Neuron (in vitro differentiated cells): ENCODE data around the gene ZNF892.

Source experiments
- H2AFZ ChIP-seq: one replicate; pipeline ENCODE4 v1.6.1; 2013; ENCODE audit warnings: low read depth, mild to moderate bottlenecking, inconsistent platforms, low read length, moderate library complexity
- H3K27me3 ChIP-seq: one replicate; pipeline ENCODE4 v1.6.1; 2013; ENCODE audit warnings: low read length; ENCODE audit not compliant: insufficient read depth
- H3K36me3 ChIP-seq: one replicate; pipeline ENCODE4 v1.6.1; 2013; ENCODE audit warnings: low read length; ENCODE audit not compliant: insufficient read depth
- H3K4me1 ChIP-seq: one replicate; pipeline ENCODE4 v1.6.1; 2013; ENCODE audit warnings: low read length; ENCODE audit not compliant: insufficient read depth
- H3K4me3 ChIP-seq: 2 replicates; pipeline ENCODE4 v1.5.1; 2013; ENCODE audit warnings: mild to moderate bottlenecking, low read length, moderate library complexity
- H3K9me3 ChIP-seq: one replicate; pipeline ENCODE4 v1.6.1; 2013; ENCODE audit warnings: low read length

ZNF892 gene

GRCh38 chr2:95207111-95207961, at the start of gene ZNF892:
TSS of gene ZNF892 (plus strand) at chr2:95207521. CDS start at chr2:95207816, 295 bp downstream.
- H3K9me3 ChIP-seq: peaks cover 35% of the 10 kb centered on the region

DNA sequence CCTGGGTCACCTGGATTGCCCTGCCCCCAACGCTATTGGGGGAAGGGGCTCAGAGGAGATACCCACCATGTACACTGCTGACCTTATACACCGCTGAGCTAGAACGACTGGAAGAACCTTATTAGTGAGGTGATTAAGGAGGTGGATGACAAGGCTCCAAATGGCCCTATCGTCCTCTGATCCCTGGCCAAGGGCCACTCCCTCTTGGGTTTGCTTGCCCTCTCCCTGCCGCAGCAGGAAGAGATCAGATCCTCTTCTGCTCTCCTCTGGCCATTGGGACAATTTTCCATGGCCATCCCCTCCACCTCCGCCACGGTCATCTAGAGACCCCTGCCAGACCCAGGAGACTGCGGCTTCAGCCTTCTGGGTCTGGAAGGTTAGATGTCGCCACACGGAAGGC, 48.9 kb upstream of the ZNF892 start:
- Histone ChIP-seq H3K36me3 (no peaks in the 10 kb centered on the region), H3K4me1 (no peaks in the 10 kb centered on the region), H3K9me3 (peaks cover 47% of the 10 kb centered on the region), H2AFZ (no peak overlapping the region), H3K27me3 (no peaks in the 10 kb centered on the region), H3K4me3 (peak overlapping the region; percentile 59)

More at GRCh38 chr2:95207111-95207961, at the start of gene ZNF892:
- peaks cover 4% of the 10 kb centered on the region for H3K4me1 ChIP-seq
- no peaks in the 10 kb centered on the region for H3K27me3 ChIP-seq
- peaks cover 33% of the 10 kb centered on the region for H3K36me3 ChIP-seq
- peak within 1 kb of the TSS; percentile 81 for H3K4me3 ChIP-seq
- H2AFZ ChIP-seq: peak within 1 kb of the TSS; percentile 95

- peak overlapping the region; percentile 59 for H2AFZ ChIP-seq
- peaks cover 47% of the 10 kb centered on the region for H3K9me3 ChIP-seq
- H3K36me3 ChIP-seq: no peaks in the 10 kb centered on the region
- no peaks in the 10 kb centered on the region for H3K4me1 ChIP-seq
- H3K4me3 ChIP-seq: peak overlapping the region; percentile 59
- no peaks in the 10 kb centered on the region for H3K27me3 ChIP-seq
Measured at GRCh38 chr2:95158891-95159619, 48.3 kb upstream of the ZNF892 start.

GRCh38 chr2:95159690-95160449, 47.5 kb upstream of the ZNF892 start, which contains the start of gene ZNF514:
TSS of gene ZNF514 (minus strand) at chr2:95159848. CDS start at chr2:95153253, 6,595 bp downstream.
- Histone ChIP-seq H2AFZ (peak within 1 kb of the TSS; percentile 59), H3K9me3 (peaks cover 43% of the 10 kb centered on the region), H3K4me3 (peak within 1 kb of the TSS; percentile 59), H3K36me3 (no peaks in the 10 kb centered on the region), H3K27me3 (no peaks in the 10 kb centered on the region), H3K4me1 (peaks cover 5% of the 10 kb centered on the region)

- Histone ChIP-seq H3K27me3 (no peaks in the 10 kb centered on the region), H2AFZ (peak overlapping the region; percentile 74), H3K4me1 (peaks cover 10% of the 10 kb centered on the region), H3K36me3 (no peaks in the 10 kb centered on the region), H3K9me3 (peaks cover 14% of the 10 kb centered on the region), H3K4me3 (peak overlapping the region; percentile 66)
Measured at GRCh38 chr2:95165030-95165370, 42.3 kb upstream of the ZNF892 start.

DNA sequence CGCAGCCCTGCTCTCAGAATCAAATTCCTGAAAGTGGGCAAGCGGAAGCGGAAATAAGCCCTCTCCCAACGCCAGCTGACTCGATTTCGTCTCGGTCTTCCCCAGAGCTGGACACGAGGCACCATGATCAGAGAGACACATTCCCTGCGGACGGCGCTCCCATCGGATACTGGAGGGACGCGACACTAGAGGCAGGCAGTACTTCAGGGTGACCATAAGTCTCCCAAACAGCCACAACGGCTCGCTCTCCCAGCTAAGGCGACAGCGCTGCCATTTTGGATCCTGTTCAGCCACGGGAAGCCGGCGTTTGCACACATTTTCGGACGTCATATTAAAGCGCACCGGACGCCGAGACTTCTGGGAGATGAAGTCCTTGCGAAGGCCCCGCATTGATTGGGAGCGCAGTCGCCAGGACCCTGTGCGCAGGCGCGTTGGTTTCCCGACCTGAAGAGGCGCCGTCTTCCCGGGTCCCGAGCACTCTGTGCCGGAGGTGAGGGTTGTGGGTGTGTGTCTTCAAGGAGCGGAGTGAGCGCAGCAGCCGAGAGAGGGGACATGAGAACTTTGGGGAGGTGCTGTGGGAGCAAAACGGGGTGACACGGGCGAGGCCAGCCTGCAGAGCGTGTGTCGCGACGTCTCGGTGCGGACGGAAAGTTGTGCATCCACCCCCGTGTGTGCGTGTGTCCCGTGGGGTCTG, 41.8 kb upstream of the ZNF892 start, which contains the start of gene ZNF2:
Gene ZNF2 (plus strand): TSS at position 439 of the 694 bp plus-strand sequence. CDS start 10,418 bp downstream, outside the sequence.
- peak within 1 kb of the TSS; percentile 66 for H3K4me3 ChIP-seq
- peaks cover 10% of the 10 kb centered on the region for H3K9me3 ChIP-seq
- H2AFZ ChIP-seq: peak within 1 kb of the TSS; percentile 74
- peaks cover 10% of the 10 kb centered on the region for H3K4me1 ChIP-seq
- no peaks in the 10 kb centered on the region for H3K27me3 ChIP-seq
- H3K36me3 ChIP-seq: no peaks in the 10 kb centered on the region

DNA sequence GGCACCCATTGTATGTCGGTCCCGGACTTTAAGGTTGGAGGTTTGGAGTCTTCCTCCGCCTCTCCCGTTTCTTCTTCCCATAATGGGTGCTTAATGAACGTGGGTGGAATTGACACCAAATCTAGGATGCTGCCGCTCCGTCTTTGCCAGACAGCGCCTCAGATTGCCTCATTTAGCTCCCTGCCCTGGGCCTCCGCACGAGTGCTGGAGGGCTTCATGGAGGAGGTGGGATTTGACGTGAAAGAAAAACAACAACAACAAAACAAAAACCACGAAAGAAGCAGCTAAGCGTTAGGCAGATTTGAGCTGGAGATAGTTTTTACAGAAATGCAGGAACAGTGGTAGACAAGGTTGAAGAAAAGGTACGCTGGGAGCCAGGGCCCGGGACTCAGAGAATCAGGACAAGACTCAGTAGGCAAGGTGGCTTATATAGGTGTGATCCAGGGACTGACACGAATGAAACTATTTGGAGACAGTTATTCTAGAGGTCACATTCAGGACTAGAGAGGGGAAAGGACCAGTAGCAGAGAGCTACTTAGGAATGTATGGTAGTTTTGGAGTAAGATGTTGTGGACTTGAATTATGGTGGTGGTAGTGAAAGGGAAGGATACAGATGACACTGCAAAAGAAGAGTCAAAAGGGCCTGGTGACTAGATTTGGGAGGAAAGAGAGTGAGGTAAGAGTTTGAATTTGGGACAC, 41.1 kb upstream of the ZNF892 start:
- Histone ChIP-seq H3K9me3 (peaks cover 8% of the 10 kb centered on the region), H3K4me3 (peak overlapping the region; percentile 66), H3K36me3 (no peaks in the 10 kb centered on the region), H3K27me3 (no peaks in the 10 kb centered on the region), H2AFZ (peak overlapping the region; percentile 74), H3K4me1 (peaks cover 10% of the 10 kb centered on the region)

DNA sequence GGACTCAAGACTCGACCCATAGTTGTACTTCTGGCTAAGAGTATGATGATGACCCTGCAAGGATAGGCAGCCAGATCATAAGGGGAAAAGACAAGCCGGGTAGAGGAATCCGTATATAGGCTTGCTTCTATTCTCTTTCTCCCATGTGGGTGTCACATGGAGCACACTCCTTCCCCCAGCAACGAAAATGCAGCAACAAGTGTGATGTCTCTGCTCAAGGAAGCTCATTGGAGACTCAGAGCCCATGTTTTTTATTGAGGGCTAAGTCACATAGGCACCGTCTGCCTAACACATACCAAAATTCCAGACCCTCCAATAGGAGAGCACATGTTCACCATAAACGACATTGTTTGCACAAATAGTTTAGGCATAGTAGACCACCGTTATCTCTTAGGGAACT, 35.4 kb upstream of the ZNF892 start:
- H3K4me3 ChIP-seq: no peak overlapping the region
- H3K4me1 ChIP-seq: no peaks in the 10 kb centered on the region
- no peaks in the 10 kb centered on the region for H3K27me3 ChIP-seq
- H3K9me3 ChIP-seq: peaks cover 3% of the 10 kb centered on the region
- no peaks in the 10 kb centered on the region for H3K36me3 ChIP-seq
- no peak overlapping the region for H2AFZ ChIP-seq

DNA sequence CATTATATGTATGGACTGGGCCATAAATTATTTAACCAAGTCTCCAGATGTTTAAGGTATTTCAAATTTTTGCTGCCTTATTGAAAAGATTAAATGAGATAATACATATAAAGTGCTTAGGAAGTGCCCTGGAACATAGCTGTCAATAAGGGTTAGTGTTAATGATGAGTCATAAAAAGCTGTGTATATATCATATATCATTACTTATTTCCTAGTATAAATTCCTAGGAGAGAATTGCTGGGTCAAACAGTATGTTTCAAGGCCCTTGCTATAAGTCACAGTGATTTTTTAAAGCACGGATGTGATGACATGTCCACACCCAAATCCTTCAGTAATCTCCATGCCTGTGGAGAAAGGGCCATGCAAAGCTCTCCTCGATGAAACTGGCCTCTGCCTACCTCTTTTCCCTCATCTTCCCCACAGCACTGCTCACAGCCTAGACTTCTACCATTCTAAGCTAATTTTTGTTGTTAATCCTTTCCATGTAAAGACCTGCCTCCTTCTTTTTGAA, 33.2 kb upstream of the ZNF892 start:
- peaks cover 4% of the 10 kb centered on the region for H3K36me3 ChIP-seq
- H3K9me3 ChIP-seq: peaks cover 3% of the 10 kb centered on the region
- H3K4me1 ChIP-seq: no peaks in the 10 kb centered on the region
- no peak overlapping the region for H2AFZ ChIP-seq
- H3K27me3 ChIP-seq: no peaks in the 10 kb centered on the region
- H3K4me3 ChIP-seq: no peak overlapping the region

GRCh38 chr2:95179451-95179850, 27.9 kb upstream of the ZNF892 start:
- no peaks in the 10 kb centered on the region for H3K4me1 ChIP-seq
- peaks cover 42% of the 10 kb centered on the region for H3K36me3 ChIP-seq
- H3K27me3 ChIP-seq: no peaks in the 10 kb centered on the region
- H2AFZ ChIP-seq: no peak overlapping the region
- H3K4me3 ChIP-seq: no peak overlapping the region
- peaks cover 12% of the 10 kb centered on the region for H3K9me3 ChIP-seq

GRCh38 chr2:95181774-95182173, 25.5 kb upstream of the ZNF892 start:
- no peak overlapping the region for H3K4me3 ChIP-seq
- H3K36me3 ChIP-seq: peaks cover 42% of the 10 kb centered on the region
- no peaks in the 10 kb centered on the region for H3K4me1 ChIP-seq
- peaks cover 12% of the 10 kb centered on the region for H3K9me3 ChIP-seq
- H2AFZ ChIP-seq: no peak overlapping the region
- no peaks in the 10 kb centered on the region for H3K27me3 ChIP-seq

DNA sequence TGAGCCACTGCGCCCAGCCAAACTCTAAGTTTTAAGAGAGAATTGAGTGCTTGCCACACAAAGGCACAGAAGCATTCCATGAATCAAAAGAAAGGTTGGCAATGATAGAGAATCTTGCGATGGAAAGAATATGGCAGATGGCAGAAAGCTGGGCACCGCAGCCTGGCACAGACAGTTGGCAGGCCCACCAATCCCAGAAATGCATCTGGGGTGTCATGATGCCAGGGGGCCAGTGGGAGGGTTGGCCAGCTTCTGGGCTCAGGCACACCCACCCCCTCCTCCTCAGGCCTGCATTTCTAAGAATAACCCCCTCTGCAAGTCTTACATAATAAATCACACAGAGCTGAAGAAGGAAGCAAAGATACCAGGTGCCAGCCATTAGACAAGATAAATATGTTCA, 22.1 kb upstream of the ZNF892 start:
- Histone ChIP-seq H3K4me1 (no peaks in the 10 kb centered on the region), H3K36me3 (peaks cover 29% of the 10 kb centered on the region), H3K27me3 (no peaks in the 10 kb centered on the region), H3K9me3 (peaks cover 14% of the 10 kb centered on the region), H2AFZ (no peak overlapping the region), H3K4me3 (no peak overlapping the region)
